ENCODE data around the gene LAMTOR3. TPM values are rescaled to one million over a fixed set of nuclear protein-coding genes. Genes with fewer than 3 reads are reported as not detected.

LAMTOR3 gene
- total and polyA plus RNA-seq, 2 experiments from 2014 or later: 64.3 to 68.1 TPM

- TF ChIP-seq EZH2phosphoT487 (IDR thresholded peaks at IDR 0.05; ENCODE audit: insufficient read depth, low read depth) (no peak), EZH2 (IDR thresholded peaks at IDR 0.05; ENCODE audit: insufficient read depth, poor library complexity, severe bottlenecking) (no peak)
- Histone ChIP-seq H3K9ac (no peak overlapping the region), H3K4me1 (ENCODE audit: insufficient read depth) (no peaks in the 10 kb centered on the region), H3K4me2 (ENCODE audit: unreplicated experiment) (no peak overlapping the region), H3K36me3 (ENCODE audit: low read depth) (no peaks in the 10 kb centered on the region), H2AFZ (no peak overlapping the region), H3K4me3 (no peak overlapping the region), H3K27ac (no peak overlapping the region), H3K9me3 (ENCODE audit: low read depth) (no peaks in the 10 kb centered on the region), H3K27me3 (replicated peaks; ENCODE audit: insufficient read depth) (no peaks in the 10 kb centered on the region), H3K9me2 (ENCODE audit: insufficient read depth) (no peaks in the 10 kb centered on the region), H3F3A (ENCODE audit: insufficient read depth) (no peaks in the 10 kb centered on the region), H3K79me2 (ENCODE audit: insufficient read depth) (no peaks in the 10 kb centered on the region), H4K20me1 (ENCODE audit: insufficient read depth) (no peaks in the 10 kb centered on the region)
- in situ Hi-C loops (cut with MboI): no loop called here
- WGBS, 2 experiments (ENCODE audit: low coverage in 1 of 2, low lambda C conversion rate in 2 of 2, missing lambda C conversion rate in 2 of 2): 71 to 73% methylated on average over 4 of the region's 4 CpGs
- DNase-seq: no peak
Observed at GRCh38 chr4:99848591-99849001, 45.6 kb downstream of the LAMTOR3 start.

- TF ChIP-seq EZH2 (IDR thresholded peaks at IDR 0.05; ENCODE audit: insufficient read depth, poor library complexity, severe bottlenecking): no peak
- no peak for TF ChIP-seq EZH2phosphoT487 (IDR thresholded peaks at IDR 0.05; ENCODE audit: insufficient read depth, low read depth)
- no peaks in the 10 kb centered on the region for H3K79me2 ChIP-seq (ENCODE audit: insufficient read depth)
- no peaks in the 10 kb centered on the region for H3K4me1 ChIP-seq (ENCODE audit: insufficient read depth)
- H3K9me2 ChIP-seq (ENCODE audit: insufficient read depth): no peaks in the 10 kb centered on the region
- H3K27ac ChIP-seq: no peak overlapping the region
- no peaks in the 10 kb centered on the region for H3K27me3 ChIP-seq (replicated peaks; ENCODE audit: insufficient read depth)
- in situ Hi-C loops (cut with MboI): no loop called here
- H3K9me3 ChIP-seq (ENCODE audit: low read depth): no peaks in the 10 kb centered on the region
- no peak overlapping the region for H3K9ac ChIP-seq
- H3K36me3 ChIP-seq (ENCODE audit: low read depth): no peaks in the 10 kb centered on the region
- 67 to 71% methylated on average over 10 of the region's 10 CpGs for WGBS, 2 experiments (ENCODE audit: low coverage in 1 of 2, low lambda C conversion rate in 2 of 2, missing lambda C conversion rate in 2 of 2)
- no peaks in the 10 kb centered on the region for H4K20me1 ChIP-seq (ENCODE audit: insufficient read depth)
- DNase-seq: no peak
- H3K4me2 ChIP-seq (ENCODE audit: unreplicated experiment): no peak overlapping the region
- no peak overlapping the region for H3K4me3 ChIP-seq
- H3F3A ChIP-seq (ENCODE audit: insufficient read depth): no peaks in the 10 kb centered on the region
- H2AFZ ChIP-seq: no peak overlapping the region
Observed at GRCh38 chr4:99847362-99847976, 46.8 kb downstream of the LAMTOR3 start.

- Histone ChIP-seq H3F3A (ENCODE audit: insufficient read depth) (no peaks in the 10 kb centered on the region), H3K9me2 (ENCODE audit: insufficient read depth) (no peaks in the 10 kb centered on the region), H4K20me1 (ENCODE audit: insufficient read depth) (no peaks in the 10 kb centered on the region), H3K4me3 (no peak overlapping the region), H3K27ac (no peak overlapping the region), H3K4me2 (ENCODE audit: unreplicated experiment) (no peak overlapping the region), H3K9ac (no peak overlapping the region), H3K9me3 (ENCODE audit: low read depth) (no peaks in the 10 kb centered on the region), H3K79me2 (ENCODE audit: insufficient read depth) (no peaks in the 10 kb centered on the region), H3K27me3 (replicated peaks; ENCODE audit: insufficient read depth) (no peaks in the 10 kb centered on the region), H3K4me1 (ENCODE audit: insufficient read depth) (no peaks in the 10 kb centered on the region), H2AFZ (no peak overlapping the region), H3K36me3 (ENCODE audit: low read depth) (no peaks in the 10 kb centered on the region)
- 29 to 38% methylated on average over 1 of the region's 1 CpG for WGBS, 2 experiments (ENCODE audit: low coverage in 1 of 2, low lambda C conversion rate in 2 of 2, missing lambda C conversion rate in 2 of 2)
- TF ChIP-seq EZH2phosphoT487 (IDR thresholded peaks at IDR 0.05; ENCODE audit: insufficient read depth, low read depth) (no peak), EZH2 (IDR thresholded peaks at IDR 0.05; ENCODE audit: insufficient read depth, poor library complexity, severe bottlenecking) (no peak)
- DNase-seq: no peak
- in situ Hi-C loops (cut with MboI): no loop called here
Observed at GRCh38 chr4:99846891-99847290, 47.3 kb downstream of the LAMTOR3 start.

GRCh38 chr4:99845708-99846469 lies 48.3 kb downstream of the LAMTOR3 start:
- no peak for DNase-seq
- no peaks in the 10 kb centered on the region for H3K4me1 ChIP-seq (ENCODE audit: insufficient read depth)
- H3K27ac ChIP-seq: no peak overlapping the region
- H2AFZ ChIP-seq: no peak overlapping the region
- no peak overlapping the region for H3K4me3 ChIP-seq
- no peak overlapping the region for H3K9ac ChIP-seq
- in situ Hi-C loops (cut with MboI): no loop called here
- H3K4me2 ChIP-seq (ENCODE audit: unreplicated experiment): no peak overlapping the region
- H3K79me2 ChIP-seq (ENCODE audit: insufficient read depth): no peaks in the 10 kb centered on the region
- H3F3A ChIP-seq (ENCODE audit: insufficient read depth): no peaks in the 10 kb centered on the region
- H3K9me2 ChIP-seq (ENCODE audit: insufficient read depth): no peaks in the 10 kb centered on the region
- H3K9me3 ChIP-seq (ENCODE audit: low read depth): no peaks in the 10 kb centered on the region
- H3K36me3 ChIP-seq (ENCODE audit: low read depth): no peaks in the 10 kb centered on the region
- H4K20me1 ChIP-seq (ENCODE audit: insufficient read depth): no peaks in the 10 kb centered on the region
- 73 to 77% methylated on average over 2 of the region's 2 CpGs for WGBS, 2 experiments (ENCODE audit: low coverage in 1 of 2, low lambda C conversion rate in 2 of 2, missing lambda C conversion rate in 2 of 2)
- TF ChIP-seq EZH2 (IDR thresholded peaks at IDR 0.05; ENCODE audit: insufficient read depth, poor library complexity, severe bottlenecking): no peak
- TF ChIP-seq EZH2phosphoT487 (IDR thresholded peaks at IDR 0.05; ENCODE audit: insufficient read depth, low read depth): no peak
- H3K27me3 ChIP-seq (replicated peaks; ENCODE audit: insufficient read depth): no peaks in the 10 kb centered on the region

Measured in GM23248 (cell line).